ENCODE data around the gene MED23.

- TF ChIP-seq CTCF (IDR thresholded peaks at IDR 0.05; ENCODE audit: insufficient read depth, low read depth, low read length): peak; percentile 86
- TF ChIP-seq EZH2 (IDR thresholded peaks at IDR 0.05; ENCODE audit: insufficient read depth, low read length): no peak
These were observed at the start of gene MED23 for GRCh38 chr6:131627724-131628682.

Data from astrocyte (in vitro differentiated cells and primary cell).